Osteoblast (primary cell): ENCODE results near the gene PIGR. TPM values are rescaled to one million over a fixed set of nuclear protein-coding genes. Genes with fewer than 3 reads are reported as not detected.
A peak's percentile ranks its signal among the peaks of the same experiment; 100 is the strongest.

Experiments used
- DNase-seq: peaks from one replicate; pipeline ENCODE4 v3.0.0; 2011; ENCODE audit warnings: low spot score, mixed read lengths; ENCODE audit not compliant: insufficient read length; ENCODE audit errors: missing footprints
- H2AFZ ChIP-seq: 2 replicates; pipeline ENCODE4 v1.6.0; 2011; ENCODE audit warnings: mild to moderate bottlenecking, low read length
- H3K27ac ChIP-seq: 2 replicates; pipeline ENCODE4 v1.5.1; 2011; ENCODE audit warnings: mild to moderate bottlenecking, low read depth, low read length, moderate library complexity
- H3K27me3 ChIP-seq: 2 replicates; pipeline ENCODE4 v1.6.0; 2012; ENCODE audit warnings: mild to moderate bottlenecking, control low read depth, inconsistent platforms, low read length, moderate library complexity; ENCODE audit not compliant: insufficient read depth
- H3K36me3 ChIP-seq: 2 replicates; pipeline ENCODE4 v1.5.1; 2011; ENCODE audit warnings: mild to moderate bottlenecking, low read length, control low read depth, moderate library complexity; ENCODE audit not compliant: insufficient read depth
- H3K4me1 ChIP-seq: 2 replicates; pipeline ENCODE4 v1.5.1; 2011; ENCODE audit warnings: mild to moderate bottlenecking, low read length, control low read depth, moderate library complexity; ENCODE audit not compliant: insufficient read depth
- H3K4me2 ChIP-seq: 2 replicates; pipeline ENCODE4 v1.6.0; 2011; ENCODE audit warnings: mild to moderate bottlenecking, low read length; ENCODE audit not compliant: insufficient read depth
- H3K4me3 ChIP-seq: fragments of 200-600 bp; sonication (generic); 3 replicates; pipeline ENCODE4 v1.5.1; 2012; ENCODE audit warnings: mild to moderate bottlenecking, low read length, inconsistent platforms; ENCODE audit not compliant: insufficient read depth
- H3K79me2 ChIP-seq: 2 replicates; pipeline ENCODE4 v1.6.0; 2012; ENCODE audit warnings: mild to moderate bottlenecking, low read length, control low read depth, inconsistent platforms; ENCODE audit not compliant: insufficient read depth
- H3K9me3 ChIP-seq: 2 replicates; pipeline ENCODE4 v1.5.1; 2011; ENCODE audit warnings: low read depth, low read length, control low read depth
- H4K20me1 ChIP-seq: 2 replicates; pipeline ENCODE4 v1.6.0; 2012; ENCODE audit warnings: mild to moderate bottlenecking, low read length, control low read depth; ENCODE audit not compliant: insufficient read depth
- CTCF ChIP-seq: IDR thresholded peaks from 2 replicates; pipeline ENCODE4 v1.5.1; 2011; ENCODE audit warnings: mild to moderate bottlenecking, low read depth, low read length, moderate library complexity; ENCODE audit errors: extremely low read depth
- total RNA-seq: library from RNA; depleted of rRNA; stranded (reverse); fragments of >200 nt; gene quantifications from 2 replicates; pipeline ENCODE4 v1.2.3, GENCODE V29; 2012

PIGR gene
- total RNA-seq, 1 donor = not detected

- DNase-seq = peak; percentile 87
Measured at GRCh38 chr1:206935491-206936067, 10.7 kb downstream of the PIGR start.

GRCh38 chr1:206933333-206933945 is 12.8 kb downstream of the PIGR start:
- Histone ChIP-seq H3K4me2 (no peak overlapping the region), H4K20me1 (no peaks in the 10 kb centered on the region), H3K27me3 (peaks cover 6% of the 10 kb centered on the region), H3K4me1 (no peaks in the 10 kb centered on the region), H3K4me3 (no peak overlapping the region), H3K9me3 (no peaks in the 10 kb centered on the region), H3K79me2 (no peaks in the 10 kb centered on the region), H2AFZ (no peak overlapping the region), H3K27ac (no peak overlapping the region), H3K36me3 (no peaks in the 10 kb centered on the region)
- peak; percentile 64 for TF ChIP-seq CTCF
- DNase-seq = no peak

More at GRCh38 chr1:206935491-206936067, 10.7 kb downstream of the PIGR start:
- no peaks in the 10 kb centered on the region for H3K4me1 ChIP-seq
- H3K9me3 ChIP-seq = no peaks in the 10 kb centered on the region
- H3K4me3 ChIP-seq = no peak overlapping the region
- no peak overlapping the region for H3K4me2 ChIP-seq
- peaks cover 13% of the 10 kb centered on the region for H3K27me3 ChIP-seq
- H3K79me2 ChIP-seq = no peaks in the 10 kb centered on the region
- no peaks in the 10 kb centered on the region for H4K20me1 ChIP-seq
- no peak overlapping the region for H2AFZ ChIP-seq
- no peaks in the 10 kb centered on the region for H3K36me3 ChIP-seq
- no peak overlapping the region for H3K27ac ChIP-seq
- TF ChIP-seq CTCF = peak; percentile 66

GRCh38 chr1:206932177-206932576 is 14.1 kb downstream of the PIGR start:
- no peak overlapping the region for H3K27ac ChIP-seq
- no peaks in the 10 kb centered on the region for H3K79me2 ChIP-seq
- no peak overlapping the region for H2AFZ ChIP-seq
- H4K20me1 ChIP-seq = no peaks in the 10 kb centered on the region
- DNase-seq = no peak
- no peaks in the 10 kb centered on the region for H3K4me1 ChIP-seq
- no peaks in the 10 kb centered on the region for H3K36me3 ChIP-seq
- no peak overlapping the region for H3K4me3 ChIP-seq
- no peak for TF ChIP-seq CTCF
- no peak overlapping the region for H3K4me2 ChIP-seq
- peaks cover 4% of the 10 kb centered on the region for H3K27me3 ChIP-seq
- no peaks in the 10 kb centered on the region for H3K9me3 ChIP-seq

- no peaks in the 10 kb centered on the region for H4K20me1 ChIP-seq
- no peaks in the 10 kb centered on the region for H3K36me3 ChIP-seq
- no peaks in the 10 kb centered on the region for H3K9me3 ChIP-seq
- no peak for DNase-seq
- no peaks in the 10 kb centered on the region for H3K4me1 ChIP-seq
- no peak overlapping the region for H3K27ac ChIP-seq
- no peak overlapping the region for H2AFZ ChIP-seq
- H3K27me3 ChIP-seq = peaks cover 3% of the 10 kb centered on the region
- H3K79me2 ChIP-seq = no peaks in the 10 kb centered on the region
- H3K4me3 ChIP-seq = no peak overlapping the region
- H3K4me2 ChIP-seq = no peak overlapping the region
- TF ChIP-seq CTCF = peak; percentile 33
Measured at GRCh38 chr1:206931709-206932108, 14.6 kb downstream of the PIGR start.
